ENCODE results near the gene KPNA6. TPM values are rescaled to one million over a fixed set of nuclear protein-coding genes. Genes with fewer than 3 reads are reported as not detected.

KPNA6 gene
- total RNA-seq, 3 donors from 2014 or later: 82.6 to 90.0 (median 88.1) TPM

GRCh38 chr1:32198237-32199042 lies 90.6 kb downstream of the KPNA6 start:
- H3K36me3 Mint-ChIP-seq (ENCODE audit: insufficient read depth): peaks cover 30% of the 10 kb centered on the region
- no peaks in the 10 kb centered on the region for H3K27me3 Mint-ChIP-seq (ENCODE audit: low read depth)
- H3K4me3 Mint-ChIP-seq: peak overlapping the region; percentile 49
- H3K9me3 Mint-ChIP-seq: no peaks in the 10 kb centered on the region
- DNase-seq: no peak
- no peak for ATAC-seq
- peaks cover 75% of the 10 kb centered on the region for H3K4me1 Mint-ChIP-seq (ENCODE audit: low read depth)

GRCh38 chr1:32199043-32199716 lies 91.3 kb downstream of the KPNA6 start:
- no peak for ATAC-seq
- peaks cover 25% of the 10 kb centered on the region for H3K36me3 Mint-ChIP-seq (ENCODE audit: insufficient read depth)
- peaks cover 70% of the 10 kb centered on the region for H3K4me1 Mint-ChIP-seq (ENCODE audit: low read depth)
- no peak for DNase-seq
- H3K4me3 Mint-ChIP-seq: no peak overlapping the region
- no peaks in the 10 kb centered on the region for H3K9me3 Mint-ChIP-seq
- H3K27me3 Mint-ChIP-seq (ENCODE audit: low read depth): no peaks in the 10 kb centered on the region

- Mint-ChIP-seq H3K4me1 (ENCODE audit: low read depth) (peaks cover 65% of the 10 kb centered on the region), H3K36me3 (ENCODE audit: insufficient read depth) (peaks cover 21% of the 10 kb centered on the region), H3K27me3 (ENCODE audit: low read depth) (no peaks in the 10 kb centered on the region), H3K4me3 (peak overlapping the region; percentile 86), H3K9me3 (no peaks in the 10 kb centered on the region)
- DNase-seq: no peak
- ATAC-seq: no peak
Measured at GRCh38 chr1:32199717-32200072, 91.8 kb downstream of the KPNA6 start.

- Mint-ChIP-seq H3K4me3 (peak within 1 kb of the TSS; percentile 86), H3K4me1 (ENCODE audit: low read depth) (peaks cover 59% of the 10 kb centered on the region), H3K9me3 (no peaks in the 10 kb centered on the region), H3K36me3 (ENCODE audit: insufficient read depth) (peaks cover 16% of the 10 kb centered on the region), H3K27me3 (ENCODE audit: low read depth) (no peaks in the 10 kb centered on the region)
- peak; percentile 45 to 47 for ATAC-seq
- DNase-seq: peak; percentile 41
Measured at GRCh38 chr1:32200226-32201010, 92.6 kb downstream of the KPNA6 start, which contains the start of gene CCDC28B. TSS of gene CCDC28B (plus strand) at chr1:32200595. CDS start at chr1:32201936, 1,341 bp downstream.

GRCh38 chr1:32201011-32201855 lies 93.4 kb downstream of the KPNA6 start:
- peak; percentile 63 for DNase-seq
- Mint-ChIP-seq H3K27me3 (ENCODE audit: low read depth) (no peaks in the 10 kb centered on the region), H3K4me1 (ENCODE audit: low read depth) (peaks cover 60% of the 10 kb centered on the region), H3K4me3 (peak overlapping the region; percentile 86), H3K9me3 (no peaks in the 10 kb centered on the region), H3K36me3 (ENCODE audit: insufficient read depth) (peaks cover 11% of the 10 kb centered on the region)
- peak; percentile 49 to 53 for ATAC-seq

GRCh38 chr1:32204943-32205361 lies 97.1 kb downstream of the KPNA6 start:
- Mint-ChIP-seq H3K4me1 (ENCODE audit: low read depth) (peaks cover 37% of the 10 kb centered on the region), H3K4me3 (peak overlapping the region; percentile 86), H3K27me3 (ENCODE audit: low read depth) (no peaks in the 10 kb centered on the region), H3K36me3 (ENCODE audit: insufficient read depth) (no peaks in the 10 kb centered on the region), H3K9me3 (no peaks in the 10 kb centered on the region)
- DNase-seq: no peak
- ATAC-seq: no peak

GRCh38 chr1:32205401-32206370 lies 97.8 kb downstream of the KPNA6 start, which contains the start of gene IQCC:
TSS of gene IQCC (plus strand) at chr1:32205671. CDS start at chr1:32205682, 11 bp downstream.
- DNase-seq (peak; percentile 81), ATAC-seq (peak; percentile 72 to 76)
- no peaks in the 10 kb centered on the region for H3K27me3 Mint-ChIP-seq (ENCODE audit: low read depth)
- no peaks in the 10 kb centered on the region for H3K36me3 Mint-ChIP-seq (ENCODE audit: insufficient read depth)
- peak within 1 kb of the TSS; percentile 86 for H3K4me3 Mint-ChIP-seq
- peaks cover 31% of the 10 kb centered on the region for H3K4me1 Mint-ChIP-seq (ENCODE audit: low read depth)
- H3K9me3 Mint-ChIP-seq: no peaks in the 10 kb centered on the region

GRCh38 chr1:32208469-32208868 lies 100.6 kb downstream of the KPNA6 start:
- H3K4me3 Mint-ChIP-seq: no peak overlapping the region
- H3K36me3 Mint-ChIP-seq (ENCODE audit: insufficient read depth): no peaks in the 10 kb centered on the region
- no peaks in the 10 kb centered on the region for H3K9me3 Mint-ChIP-seq
- DNase-seq (no peak), ATAC-seq (no peak)
- peaks cover 15% of the 10 kb centered on the region for H3K4me1 Mint-ChIP-seq (ENCODE audit: low read depth)
- H3K27me3 Mint-ChIP-seq (ENCODE audit: low read depth): no peaks in the 10 kb centered on the region

GRCh38 chr1:32208891-32209328 lies 101.1 kb downstream of the KPNA6 start, which contains the start of gene DCDC2B:
TSS of gene DCDC2B (plus strand) at chr1:32209089. CDS start at chr1:32209094, 5 bp downstream.
- H3K36me3 Mint-ChIP-seq (ENCODE audit: insufficient read depth): no peaks in the 10 kb centered on the region
- no peaks in the 10 kb centered on the region for H3K9me3 Mint-ChIP-seq
- ATAC-seq (no peak), DNase-seq (no peak)
- H3K4me3 Mint-ChIP-seq: no peak within 1 kb of the TSS
- no peaks in the 10 kb centered on the region for H3K27me3 Mint-ChIP-seq (ENCODE audit: low read depth)
- H3K4me1 Mint-ChIP-seq (ENCODE audit: low read depth): peaks cover 15% of the 10 kb centered on the region

GRCh38 chr1:32215629-32216480 lies 108.0 kb downstream of the KPNA6 start:
- Mint-ChIP-seq H3K27me3 (ENCODE audit: low read depth) (no peaks in the 10 kb centered on the region), H3K9me3 (no peaks in the 10 kb centered on the region), H3K4me1 (ENCODE audit: low read depth) (peaks cover 19% of the 10 kb centered on the region), H3K4me3 (no peak overlapping the region), H3K36me3 (ENCODE audit: insufficient read depth) (no peaks in the 10 kb centered on the region)
- ATAC-seq (peak; percentile 91 to 94), DNase-seq (peak; percentile 53)

GRCh38 chr1:32216566-32216965 lies 108.7 kb downstream of the KPNA6 start:
- no peak overlapping the region for H3K4me3 Mint-ChIP-seq
- H3K4me1 Mint-ChIP-seq (ENCODE audit: low read depth): peaks cover 26% of the 10 kb centered on the region
- no peaks in the 10 kb centered on the region for H3K36me3 Mint-ChIP-seq (ENCODE audit: insufficient read depth)
- no peak for ATAC-seq
- no peaks in the 10 kb centered on the region for H3K9me3 Mint-ChIP-seq
- H3K27me3 Mint-ChIP-seq (ENCODE audit: low read depth): no peaks in the 10 kb centered on the region
- DNase-seq: no peak

- ATAC-seq (no peak), DNase-seq (no peak)
- H3K4me1 Mint-ChIP-seq (ENCODE audit: low read depth): peaks cover 36% of the 10 kb centered on the region
- no peaks in the 10 kb centered on the region for H3K9me3 Mint-ChIP-seq
- H3K27me3 Mint-ChIP-seq (ENCODE audit: low read depth): no peaks in the 10 kb centered on the region
- H3K36me3 Mint-ChIP-seq (ENCODE audit: insufficient read depth): peaks cover 4% of the 10 kb centered on the region
- no peak overlapping the region for H3K4me3 Mint-ChIP-seq
Measured at GRCh38 chr1:32219022-32219421, 111.2 kb downstream of the KPNA6 start.
